ENCODE data around the gene RPS3. TPM values are rescaled to one million over a fixed set of nuclear protein-coding genes. Genes with fewer than 3 reads are reported as not detected.

The RPS3 gene
- total and polyA plus RNA-seq, 2 donors: 961 to 2,414 TPM

- Histone ChIP-seq H3K4me1 (ENCODE audit: insufficient read depth) (no peaks in the 10 kb centered on the region), H3K4me3 (ENCODE audit: low read depth, low read length) (no peak overlapping the region), H3K36me3 (ENCODE audit: insufficient read depth) (no peaks in the 10 kb centered on the region), H3K27ac (ENCODE audit: low read depth) (no peak overlapping the region)
- DNase-seq (ENCODE audit: extremely low spot score): no peak
- 87% methylated on average over 2 of the region's 2 CpGs for WGBS
Observed at GRCh38 chr11:75413864-75414263, 14.5 kb downstream of the RPS3 start.

- 89% methylated on average over 14 of the region's 14 CpGs for WGBS
- no peak for DNase-seq (ENCODE audit: extremely low spot score)
- Histone ChIP-seq H3K4me1 (ENCODE audit: insufficient read depth) (no peaks in the 10 kb centered on the region), H3K4me3 (ENCODE audit: low read depth, low read length) (no peak overlapping the region), H3K27ac (ENCODE audit: low read depth) (no peak overlapping the region), H3K36me3 (ENCODE audit: insufficient read depth) (no peaks in the 10 kb centered on the region)
Observed at GRCh38 chr11:75420224-75421034, 21.1 kb downstream of the RPS3 start.

- 73% methylated on average over 11 of the region's 11 CpGs for WGBS
- no peak overlapping the region for H3K27ac ChIP-seq (ENCODE audit: low read depth)
- no peak for DNase-seq (ENCODE audit: extremely low spot score)
Observed at GRCh38 chr11:75421035-75421602, 21.8 kb downstream of the RPS3 start.

GRCh38 chr11:75421902-75422247 lies 22.6 kb downstream of the RPS3 start:
- no peak overlapping the region for H3K4me3 ChIP-seq (ENCODE audit: low read depth, low read length)
- H3K4me1 ChIP-seq (ENCODE audit: insufficient read depth): no peaks in the 10 kb centered on the region
- H3K36me3 ChIP-seq (ENCODE audit: insufficient read depth): no peaks in the 10 kb centered on the region
- no peak for DNase-seq (ENCODE audit: extremely low spot score)
- WGBS: 77% methylated on average over 2 of the region's 2 CpGs
- no peak overlapping the region for H3K27ac ChIP-seq (ENCODE audit: low read depth)

More at GRCh38 chr11:75421035-75421602, 21.8 kb downstream of the RPS3 start:
- Histone ChIP-seq H3K36me3 (ENCODE audit: insufficient read depth) (no peaks in the 10 kb centered on the region), H3K4me3 (ENCODE audit: low read depth, low read length) (no peak overlapping the region), H3K4me1 (ENCODE audit: insufficient read depth) (no peaks in the 10 kb centered on the region)

- Histone ChIP-seq H3K36me3 (ENCODE audit: insufficient read depth) (no peaks in the 10 kb centered on the region), H3K4me3 (ENCODE audit: low read depth, low read length) (no peak overlapping the region), H3K4me1 (ENCODE audit: insufficient read depth) (no peaks in the 10 kb centered on the region), H3K27ac (ENCODE audit: low read depth) (no peak overlapping the region)
- WGBS: 82% methylated on average over 15 of the region's 15 CpGs
- DNase-seq (ENCODE audit: extremely low spot score): peak; percentile 51
Observed at GRCh38 chr11:75422248-75423231, 23.2 kb downstream of the RPS3 start.

- WGBS: 85% methylated on average over 9 of the region's 9 CpGs
- Histone ChIP-seq H3K36me3 (ENCODE audit: insufficient read depth) (no peaks in the 10 kb centered on the region), H3K27ac (ENCODE audit: low read depth) (no peak overlapping the region), H3K4me3 (ENCODE audit: low read depth, low read length) (no peak overlapping the region), H3K4me1 (ENCODE audit: insufficient read depth) (no peaks in the 10 kb centered on the region)
- no peak for DNase-seq (ENCODE audit: extremely low spot score)
Observed at GRCh38 chr11:75423721-75424120, 24.4 kb downstream of the RPS3 start.

GRCh38 chr11:75424396-75424795 lies 25.1 kb downstream of the RPS3 start:
- no peaks in the 10 kb centered on the region for H3K4me1 ChIP-seq (ENCODE audit: insufficient read depth)
- no peak overlapping the region for H3K4me3 ChIP-seq (ENCODE audit: low read depth, low read length)
- no peak for DNase-seq (ENCODE audit: extremely low spot score)
- H3K36me3 ChIP-seq (ENCODE audit: insufficient read depth): no peaks in the 10 kb centered on the region
- 94% methylated on average over 1 of the region's 1 CpG for WGBS
- H3K27ac ChIP-seq (ENCODE audit: low read depth): no peak overlapping the region

- Histone ChIP-seq H3K27ac (ENCODE audit: low read depth) (no peak overlapping the region), H3K4me3 (ENCODE audit: low read depth, low read length) (no peak overlapping the region), H3K4me1 (ENCODE audit: insufficient read depth) (no peaks in the 10 kb centered on the region), H3K36me3 (ENCODE audit: insufficient read depth) (no peaks in the 10 kb centered on the region)
- DNase-seq (ENCODE audit: extremely low spot score): no peak
- WGBS: 73% methylated on average over 29 of the region's 29 CpGs
Observed at GRCh38 chr11:75425422-75425821, 26.1 kb downstream of the RPS3 start.

- DNase-seq (ENCODE audit: extremely low spot score): no peak
- Histone ChIP-seq H3K4me3 (ENCODE audit: low read depth, low read length) (no peak overlapping the region), H3K4me1 (ENCODE audit: insufficient read depth) (no peaks in the 10 kb centered on the region), H3K36me3 (ENCODE audit: insufficient read depth) (no peaks in the 10 kb centered on the region), H3K27ac (ENCODE audit: low read depth) (no peak overlapping the region)
- whole genome bisulfite sequencing: 86% methylated on average over 5 of the region's 5 CpGs
Observed at GRCh38 chr11:75426720-75427086, 27.4 kb downstream of the RPS3 start.

- H3K4me3 ChIP-seq (ENCODE audit: low read depth, low read length): no peak overlapping the region
- H3K4me1 ChIP-seq (ENCODE audit: insufficient read depth): no peaks in the 10 kb centered on the region
- H3K36me3 ChIP-seq (ENCODE audit: insufficient read depth): no peaks in the 10 kb centered on the region
- no peak for DNase-seq (ENCODE audit: extremely low spot score)
- no peak overlapping the region for H3K27ac ChIP-seq (ENCODE audit: low read depth)
Observed at GRCh38 chr11:75427181-75427580, 27.9 kb downstream of the RPS3 start.

- WGBS: 13% methylated on average over 32 of the region's 32 CpGs
- DNase-seq (ENCODE audit: extremely low spot score): peak; percentile 83
- no peaks in the 10 kb centered on the region for H3K4me1 ChIP-seq (ENCODE audit: insufficient read depth)
- H3K4me3 ChIP-seq (ENCODE audit: low read depth, low read length): peak overlapping the region; percentile 25
- H3K27ac ChIP-seq (ENCODE audit: low read depth): no peak overlapping the region
- H3K36me3 ChIP-seq (ENCODE audit: insufficient read depth): no peaks in the 10 kb centered on the region
Observed at GRCh38 chr11:75428281-75428724, 29.0 kb downstream of the RPS3 start.

- WGBS: 70% methylated on average over 16 of the region's 16 CpGs
- Histone ChIP-seq H3K4me3 (ENCODE audit: low read depth, low read length) (no peak overlapping the region), H3K4me1 (ENCODE audit: insufficient read depth) (no peaks in the 10 kb centered on the region), H3K27ac (ENCODE audit: low read depth) (no peak overlapping the region), H3K36me3 (ENCODE audit: insufficient read depth) (no peaks in the 10 kb centered on the region)
- DNase-seq (ENCODE audit: extremely low spot score): no peak
Observed at GRCh38 chr11:75428989-75429640, 29.8 kb downstream of the RPS3 start.

- 16% methylated on average over 25 of the region's 25 CpGs for WGBS
- no peak for DNase-seq (ENCODE audit: extremely low spot score)
- H3K4me1 ChIP-seq (ENCODE audit: insufficient read depth): no peaks in the 10 kb centered on the region
- peak overlapping the region; percentile 32 for H3K4me3 ChIP-seq (ENCODE audit: low read depth, low read length)
- no peak overlapping the region for H3K27ac ChIP-seq (ENCODE audit: low read depth)
- H3K36me3 ChIP-seq (ENCODE audit: insufficient read depth): no peaks in the 10 kb centered on the region
Observed at GRCh38 chr11:75429641-75429901, 30.3 kb downstream of the RPS3 start.

Measured in urinary bladder (tissue), 4 donors.